BLaER1 treated with 17β-estradiol and CSF1 and Interleukin-3, amounts not matched to agents 10 nM and 100 nM (cell line): ENCODE data around the gene CD248.
A peak's percentile ranks its signal among the peaks of the same experiment; 100 is the strongest.

Experiments used
- H3K27ac ChIP-seq, 11 experiments: shearing (Covaris generic); formaldehyde crosslinking; 2 replicates each; pipeline ENCODE4 v1.8.1; 2022
- H3K27me3 ChIP-seq, 11 experiments: shearing (Covaris generic); formaldehyde crosslinking; 2 replicates each; pipeline ENCODE4 v1.8.1; 2022
- H3K36me3 ChIP-seq, 11 experiments: shearing (Covaris generic); formaldehyde crosslinking; 2 replicates each; pipeline ENCODE4 v1.8.1; 2022
- H3K4me1 ChIP-seq, 10 experiments: shearing (Covaris generic); formaldehyde crosslinking; 2 replicates each; pipeline ENCODE4 v1.8.1; 2022
- H3K4me2 ChIP-seq, 11 experiments: shearing (Covaris generic); formaldehyde crosslinking; 2 replicates each; pipeline ENCODE4 v1.8.1; 2022
- H3K4me3 ChIP-seq, 10 experiments: shearing (Covaris generic); formaldehyde crosslinking; 2 replicates each; pipeline ENCODE4 v1.8.1; 2022
- H3K9ac ChIP-seq, 11 experiments: shearing (Covaris generic); formaldehyde crosslinking; 2 replicates each; pipeline ENCODE4 v1.8.1; 2022
- H3K9me3 ChIP-seq, 11 experiments: shearing (Covaris generic); formaldehyde crosslinking; replicated peaks in 1 of 11; 2 replicates each; pipeline ENCODE4 v1.8.1; 2022
- H4K20me1 ChIP-seq, 11 experiments: shearing (Covaris generic); formaldehyde crosslinking; 2 replicates each; pipeline ENCODE4 v1.8.1; 2022
- Cebpa-rat ChIP-seq, 11 experiments: shearing (Covaris generic); IDR thresholded peaks; 2 replicates each; pipeline ENCODE4 v1.8.1; 2022

The CD248 gene

DNA sequence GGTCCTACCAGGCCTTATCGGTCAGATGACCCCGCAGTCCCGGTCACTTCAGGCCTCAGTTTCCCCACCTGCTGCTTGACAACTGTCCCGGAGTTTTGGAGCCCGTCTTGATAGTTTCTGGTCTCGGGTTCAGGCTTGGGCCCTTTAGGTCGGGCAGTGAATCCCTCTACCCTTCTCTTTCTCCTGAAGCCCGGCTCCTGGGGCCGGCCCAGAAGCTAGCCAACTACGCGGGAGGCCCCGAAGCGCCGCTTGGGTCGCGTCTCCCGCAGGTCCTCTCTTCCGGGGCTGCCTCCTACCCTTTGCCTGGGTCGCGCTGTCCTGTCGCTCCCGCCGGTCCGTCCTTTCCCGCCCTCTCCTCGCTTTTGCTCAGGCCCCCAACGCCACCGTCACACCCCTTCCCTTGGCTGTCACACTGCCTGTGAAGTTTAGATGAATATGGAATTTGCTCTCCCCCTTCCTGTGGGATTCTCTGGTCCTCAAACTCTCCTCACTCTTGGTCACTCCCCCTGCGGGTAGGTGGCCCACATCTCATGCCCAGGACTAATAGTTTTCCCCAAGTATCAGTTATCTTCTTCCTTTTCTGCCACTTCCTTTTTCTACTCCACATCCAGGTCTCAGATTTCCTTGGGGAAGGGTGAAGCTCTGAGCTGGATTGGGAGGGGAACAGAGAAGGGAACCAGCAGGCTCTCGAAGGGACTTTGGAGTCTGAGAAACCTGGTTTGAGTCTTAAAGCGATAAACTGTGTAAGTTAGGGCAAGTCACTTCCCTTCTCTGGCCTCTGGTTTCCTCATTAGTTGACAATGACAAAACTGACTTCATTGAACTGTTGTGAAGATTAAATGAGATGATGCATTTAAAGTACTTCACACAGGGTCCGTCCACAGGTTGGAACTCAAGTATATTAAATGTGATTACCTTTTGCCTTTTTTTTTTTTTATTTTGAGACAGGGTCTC is 47.6 kb downstream of the CD248 start:
- Histone ChIP-seq H3K27me3 (no peaks in the 10 kb centered on the region), H3K36me3 (peaks cover 30 to 67% (median 55%) of the 10 kb centered on the region in 11 experiments), H3K9me3 (no peaks in the 10 kb centered on the region), H3K9ac (peak overlapping the region; percentile 84 to 96 (median 93)), H3K4me3 (peak overlapping the region; percentile 78 to 99 (median 92)), H4K20me1 (peaks cover 47 to 69% (median 54%) of the 10 kb centered on the region in 11 experiments; a peak in 21 of 22 replicates), H3K4me2 (peak overlapping the region; percentile 73 to 99 (median 96)), H3K4me1 (peaks cover 26 to 36% (median 30%) of the 10 kb centered on the region in 10 experiments), H3K27ac (peak overlapping the region; percentile 84 to 97 (median 90))
- TF ChIP-seq Cebpa-rat (IDR thresholded peaks at IDR 0.05): no peak

DNA sequence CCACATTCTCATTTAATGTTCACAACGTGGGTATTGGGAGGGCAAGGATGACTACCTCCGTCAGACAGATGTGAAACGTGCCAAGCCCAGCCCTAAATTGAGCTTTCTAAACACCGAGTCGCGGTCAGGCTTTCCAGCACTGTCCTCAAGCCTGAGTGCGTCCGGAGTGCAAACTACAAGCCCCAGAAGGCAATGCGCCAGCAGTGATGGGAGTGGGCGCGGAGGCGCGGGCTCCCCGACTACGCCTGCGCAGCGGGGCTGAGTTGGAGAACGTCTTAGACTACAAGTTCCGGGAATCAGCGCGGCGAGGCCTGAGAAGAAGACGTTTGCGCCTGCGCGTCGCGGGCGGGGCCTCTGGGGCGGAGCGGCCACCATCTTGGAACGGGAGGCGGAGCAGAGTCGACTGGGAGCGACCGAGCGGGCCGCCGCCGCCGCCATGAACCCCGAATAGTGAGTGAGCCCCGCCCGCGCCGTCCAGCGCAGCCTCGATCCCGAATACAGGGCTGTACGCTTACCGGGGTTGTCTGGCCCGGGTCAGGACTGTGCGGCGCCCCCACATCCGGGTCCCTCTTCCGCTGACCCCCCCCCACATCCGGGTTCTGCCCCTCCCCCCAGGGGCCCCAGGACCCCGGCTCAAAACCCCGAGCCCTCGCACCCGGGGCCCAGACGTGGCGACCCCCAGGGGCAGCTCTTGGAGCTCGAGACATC is 48.4 kb downstream of the CD248 start, which contains the start of gene RAB1B:
Gene RAB1B, plus strand, starts transcription at position 396 of the 708 bp plus-strand sequence. Its CDS starts 41 bp downstream, at position 437.
- Histone ChIP-seq H3K27me3 (no peaks in the 10 kb centered on the region), H3K4me1 (peaks cover 26 to 36% (median 30%) of the 10 kb centered on the region in 10 experiments), H3K36me3 (peaks cover 26 to 67% (median 53%) of the 10 kb centered on the region in 11 experiments), H3K4me2 (peak within 1 kb of the TSS; percentile 91 to 99 (median 98)), H3K4me3 (peak within 1 kb of the TSS; percentile 78 to 99 (median 92)), H3K27ac (peak within 1 kb of the TSS; percentile 84 to 97 (median 90)), H3K9ac (peak within 1 kb of the TSS; percentile 84 to 96 (median 93)), H3K9me3 (no peaks in the 10 kb centered on the region), H4K20me1 (peaks cover 39 to 69% (median 46%) of the 10 kb centered on the region in 11 experiments; a peak in 21 of 22 replicates)
- TF ChIP-seq Cebpa-rat (IDR thresholded peaks at IDR 0.05): no peak

DNA sequence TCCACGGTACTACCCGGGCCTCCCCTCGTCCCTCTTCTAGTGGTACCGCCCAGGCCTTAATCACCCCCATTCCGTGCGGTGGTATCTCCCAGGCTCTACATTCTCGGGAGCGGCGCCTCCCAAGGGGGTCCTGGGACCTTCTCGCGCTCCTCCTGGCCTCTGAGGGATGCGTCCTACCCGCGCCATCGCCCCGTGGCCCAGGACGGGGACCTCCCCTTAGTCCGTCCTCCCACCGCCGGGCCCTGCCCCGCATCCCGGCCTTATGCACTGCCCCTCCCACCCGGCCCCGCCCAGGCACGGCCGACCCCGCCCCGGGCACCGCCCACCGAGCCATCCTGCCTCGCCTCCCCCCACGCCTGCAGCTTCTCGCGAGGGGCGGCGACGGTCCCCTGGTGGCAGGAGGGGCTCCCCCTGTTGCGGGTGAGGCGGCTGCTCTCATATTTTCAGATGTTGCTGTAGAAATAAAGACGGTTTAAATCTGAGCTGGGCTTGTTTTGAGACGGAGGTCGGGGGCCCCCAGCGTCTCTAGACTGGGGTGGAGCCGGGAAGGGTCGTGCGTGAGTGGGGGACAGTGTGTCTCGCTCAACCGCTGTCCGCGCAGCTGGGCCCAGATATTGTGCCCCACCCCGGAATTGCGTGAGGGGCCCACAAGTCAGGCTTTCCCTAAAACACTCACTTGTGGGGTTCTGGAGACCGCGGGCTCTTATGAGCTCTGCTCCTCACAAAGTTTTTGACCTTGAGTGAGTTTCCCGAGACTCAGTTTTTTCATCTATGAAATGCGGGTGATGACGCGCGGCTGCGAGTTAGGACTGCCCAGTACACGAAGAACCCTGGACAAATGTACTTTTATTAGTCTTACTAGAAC is 49.2 kb downstream of the CD248 start:
- H3K27me3 ChIP-seq: no peaks in the 10 kb centered on the region

GRCh38 chr11:66267039-66267378 is 49.8 kb downstream of the CD248 start:
- peak overlapping the region in 9 of 11 experiments; percentile 45 to 97 (median 90); a peak in 17 of 22 replicates for H3K27ac ChIP-seq
- H3K9me3 ChIP-seq: no peaks in the 10 kb centered on the region
- TF ChIP-seq Cebpa-rat (IDR thresholded peaks at IDR 0.05): no peak
- H3K4me2 ChIP-seq: peak overlapping the region; percentile 85 to 99 (median 96)
- H3K9ac ChIP-seq: peak overlapping the region; percentile 50 to 96 (median 92); a peak in 21 of 22 replicates
- H4K20me1 ChIP-seq: peaks cover 27 to 68% (median 33%) of the 10 kb centered on the region in 11 experiments; a peak in 21 of 22 replicates
- H3K36me3 ChIP-seq: peaks cover 21 to 67% (median 53%) of the 10 kb centered on the region in 11 experiments
- H3K27me3 ChIP-seq: no peaks in the 10 kb centered on the region
- peak overlapping the region; percentile 78 to 99 (median 92) for H3K4me3 ChIP-seq
- H3K4me1 ChIP-seq: peaks cover 26 to 36% (median 30%) of the 10 kb centered on the region in 10 experiments

More for the DNA sequence above, 49.2 kb downstream of the CD248 start:
- no peak for TF ChIP-seq Cebpa-rat (IDR thresholded peaks at IDR 0.05)
- Histone ChIP-seq H3K9ac (peak overlapping the region; percentile 84 to 96 (median 93)), H3K27ac (peak overlapping the region; percentile 84 to 97 (median 90)), H3K36me3 (peaks cover 23 to 67% (median 53%) of the 10 kb centered on the region in 11 experiments), H4K20me1 (peaks cover 33 to 68% (median 39%) of the 10 kb centered on the region in 11 experiments; a peak in 21 of 22 replicates), H3K4me3 (peak overlapping the region; percentile 78 to 99 (median 92)), H3K9me3 (no peaks in the 10 kb centered on the region), H3K4me1 (peaks cover 26 to 36% (median 30%) of the 10 kb centered on the region in 10 experiments), H3K4me2 (peak overlapping the region; percentile 85 to 99 (median 96))

- Histone ChIP-seq H3K36me3 (peaks cover 18 to 67% (median 52%) of the 10 kb centered on the region in 11 experiments), H3K4me2 (peak overlapping the region; percentile 85 to 99 (median 96)), H3K27me3 (no peaks in the 10 kb centered on the region), H3K27ac (peak overlapping the region in 4 of 11 experiments; percentile 45 to 93 (median 87); a peak in 5 of 22 replicates), H3K4me3 (peak overlapping the region in 8 of 10 experiments; percentile 84 to 99 (median 96); a peak in 13 of 20 replicates), H3K4me1 (peaks cover 26 to 35% (median 30%) of the 10 kb centered on the region in 10 experiments), H3K9me3 (no peaks in the 10 kb centered on the region), H3K9ac (peak overlapping the region; percentile 50 to 96 (median 92); a peak in 18 of 22 replicates), H4K20me1 (peaks cover 22 to 68% (median 28%) of the 10 kb centered on the region in 11 experiments; a peak in 21 of 22 replicates)
- no peak for TF ChIP-seq Cebpa-rat (IDR thresholded peaks at IDR 0.05)
Observed at GRCh38 chr11:66266378-66267038, 50.3 kb downstream of the CD248 start.

DNA sequence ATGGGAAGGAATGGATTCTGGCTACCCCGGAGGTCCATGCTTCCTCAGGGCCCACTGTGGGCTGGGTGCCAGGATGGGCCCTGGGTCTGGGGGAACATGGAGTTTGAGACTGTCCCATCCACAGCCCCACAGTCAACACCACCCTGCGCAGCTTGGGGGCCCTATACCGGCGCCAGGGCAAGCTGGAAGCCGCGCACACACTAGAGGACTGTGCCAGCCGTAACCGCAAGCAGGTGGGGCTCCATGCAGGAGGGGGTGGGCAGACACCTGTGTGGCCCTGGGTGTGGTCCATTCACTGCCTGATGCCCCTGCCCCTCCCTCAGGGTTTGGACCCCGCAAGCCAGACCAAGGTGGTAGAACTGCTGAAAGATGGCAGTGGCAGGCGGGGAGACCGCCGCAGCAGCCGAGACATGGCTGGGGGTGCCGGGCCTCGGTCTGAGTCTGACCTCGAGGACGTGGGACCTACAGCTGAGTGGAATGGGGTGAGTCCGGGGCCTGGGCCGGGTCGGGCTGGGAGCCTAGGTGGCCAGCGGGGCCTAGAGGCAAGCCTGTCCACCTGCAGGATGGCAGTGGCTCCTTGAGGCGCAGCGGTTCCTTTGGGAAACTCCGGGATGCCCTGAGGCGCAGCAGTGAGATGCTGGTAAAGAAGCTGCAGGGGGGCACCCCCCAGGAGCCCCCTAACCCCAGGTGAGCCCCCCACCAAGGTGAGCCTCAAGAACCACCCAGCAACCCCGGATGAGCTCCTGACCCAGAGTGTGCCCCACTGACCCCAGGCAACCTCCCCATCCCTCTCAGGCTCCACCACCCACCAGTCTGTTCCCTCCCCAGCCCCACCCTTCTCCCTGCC is 51.1 kb downstream of the CD248 start:
- Histone ChIP-seq H3K27ac (no peak overlapping the region), H3K4me1 (peaks cover 23 to 32% (median 28%) of the 10 kb centered on the region in 10 experiments), H3K36me3 (peaks cover 13 to 70% (median 56%) of the 10 kb centered on the region in 11 experiments; a peak in 21 of 22 replicates), H4K20me1 (peaks cover 14 to 64% (median 21%) of the 10 kb centered on the region in 11 experiments; a peak in 21 of 22 replicates), H3K9ac (0 out of 22 replicates have a peak overlapping the region, but pooled peaks of 1 of the 11 experiments have one; percentile 3), H3K4me2 (no peak overlapping the region), H3K27me3 (no peaks in the 10 kb centered on the region), H3K9me3 (no peaks in the 10 kb centered on the region), H3K4me3 (no peak overlapping the region)
- TF ChIP-seq Cebpa-rat (IDR thresholded peaks at IDR 0.05): no peak

- TF ChIP-seq Cebpa-rat (IDR thresholded peaks at IDR 0.05): no peak
- no peaks in the 10 kb centered on the region for H3K27me3 ChIP-seq
- H3K36me3 ChIP-seq: peaks cover 16 to 70% (median 56%) of the 10 kb centered on the region in 11 experiments; a peak in 21 of 22 replicates
- no peak overlapping the region for H3K27ac ChIP-seq
- H3K4me3 ChIP-seq: no peak overlapping the region
- no peaks in the 10 kb centered on the region for H3K9me3 ChIP-seq
- no peak overlapping the region for H3K4me2 ChIP-seq
- no peak overlapping the region for H3K9ac ChIP-seq
- H3K4me1 ChIP-seq: peaks cover 14 to 24% (median 19%) of the 10 kb centered on the region in 10 experiments
- H4K20me1 ChIP-seq: peaks cover 6 to 58% (median 13%) of the 10 kb centered on the region in 11 experiments; a peak in 20 of 22 replicates
Observed at GRCh38 chr11:66264914-66265313, 51.9 kb downstream of the CD248 start.
